ENCODE results near the gene SHKBP1. TPM values are rescaled to one million over a fixed set of nuclear protein-coding genes. Genes with fewer than 3 reads are reported as not detected.
A peak's percentile ranks its signal among the peaks of the same experiment; 100 is the strongest.

Gene SHKBP1
- total and polyA plus RNA-seq, 2 of the 4 experiments (the other 2 are of a cell fraction), result 15.6 to 94.0 TPM

DNA sequence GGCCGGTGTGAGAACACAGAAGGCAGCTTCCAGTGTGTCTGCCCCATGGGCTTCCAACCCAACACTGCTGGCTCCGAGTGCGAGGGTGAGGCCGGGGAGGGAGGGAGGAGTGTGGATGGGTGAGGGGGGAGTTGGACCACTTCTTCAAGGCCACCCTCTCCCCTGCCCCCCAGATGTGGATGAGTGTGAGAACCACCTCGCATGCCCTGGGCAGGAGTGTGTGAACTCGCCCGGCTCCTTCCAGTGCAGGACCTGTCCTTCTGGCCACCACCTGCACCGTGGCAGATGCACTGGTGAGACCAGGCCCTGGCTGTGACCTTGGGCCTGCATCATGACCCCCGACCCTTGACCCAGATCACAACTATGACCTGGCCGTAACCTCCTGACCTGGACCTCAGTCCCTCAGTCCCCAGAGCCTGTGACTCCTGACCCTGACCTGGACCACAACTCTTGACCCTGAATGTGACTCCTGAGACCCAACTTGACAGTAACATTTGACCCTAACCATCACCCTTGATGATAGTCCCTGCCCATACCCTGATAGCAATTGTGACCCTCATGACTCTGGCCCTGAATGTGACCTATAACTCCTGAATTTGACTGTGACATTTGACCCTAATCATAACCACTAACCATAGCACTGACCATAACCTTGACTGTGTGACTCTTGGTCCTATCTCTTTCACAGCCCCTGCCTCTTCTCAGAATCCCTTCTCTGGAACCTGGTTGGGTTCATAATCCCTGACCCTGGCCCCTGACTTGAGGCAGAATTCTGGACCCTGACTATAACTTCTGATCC is 35.4 kb downstream of the SHKBP1 start:
- H3K4me3 ChIP-seq (ENCODE audit: insufficient read depth, low read depth, low read length), result no peak overlapping the region
- H3K9me1 ChIP-seq (ENCODE audit: insufficient read depth, low read length), result peaks cover 12% of the 10 kb centered on the region
- dilution Hi-C loops (cut with HindIII; ENCODE audit: low sequenced_read_pairs, unreplicated experiment) (no loop called here), intact Hi-C loops (cut with micrococcal nuclease) (no loop called here), in situ Hi-C loops (cut with MboI; ENCODE audit: low sequenced_read_pairs) (no loop called here)
- TF ChIP-seq RFX5 (IDR thresholded peaks at IDR 0.05; ENCODE audit: low read depth, low read length) (no peak), MXI1 (IDR thresholded peaks at IDR 0.05; ENCODE audit: borderline replicate concordance, low read depth, low read length) (no peak), RAD21 (IDR thresholded peaks at IDR 0.05; ENCODE audit: low read length) (no peak), SMC3 (IDR thresholded peaks at IDR 0.05; ENCODE audit: low read depth, low read length) (no peak), RCOR1 (IDR thresholded peaks at IDR 0.05; ENCODE audit: insufficient replicate concordance, low read length) (no peak)
- TF ChIP-seq, protein P1, sequence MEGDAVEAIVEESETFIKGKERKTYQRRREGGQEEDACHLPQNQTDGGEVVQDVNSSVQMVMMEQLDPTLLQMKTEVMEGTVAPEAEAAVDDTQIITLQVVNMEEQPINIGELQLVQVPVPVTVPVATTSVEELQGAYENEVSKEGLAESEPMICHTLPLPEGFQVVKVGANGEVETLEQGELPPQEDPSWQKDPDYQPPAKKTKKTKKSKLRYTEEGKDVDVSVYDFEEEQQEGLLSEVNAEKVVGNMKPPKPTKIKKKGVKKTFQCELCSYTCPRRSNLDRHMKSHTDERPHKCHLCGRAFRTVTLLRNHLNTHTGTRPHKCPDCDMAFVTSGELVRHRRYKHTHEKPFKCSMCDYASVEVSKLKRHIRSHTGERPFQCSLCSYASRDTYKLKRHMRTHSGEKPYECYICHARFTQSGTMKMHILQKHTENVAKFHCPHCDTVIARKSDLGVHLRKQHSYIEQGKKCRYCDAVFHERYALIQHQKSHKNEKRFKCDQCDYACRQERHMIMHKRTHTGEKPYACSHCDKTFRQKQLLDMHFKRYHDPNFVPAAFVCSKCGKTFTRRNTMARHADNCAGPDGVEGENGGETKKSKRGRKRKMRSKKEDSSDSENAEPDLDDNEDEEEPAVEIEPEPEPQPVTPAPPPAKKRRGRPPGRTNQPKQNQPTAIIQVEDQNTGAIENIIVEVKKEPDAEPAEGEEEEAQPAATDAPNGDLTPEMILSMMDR (conservative IDR thresholded peaks at IDR 0.05; ENCODE audit: low read depth, low read length), result no peak
- peaks cover 3% of the 10 kb centered on the region; the same call in 1 of the 2 replicates for H4K20me1 ChIP-seq (ENCODE audit: insufficient read depth, low read length)
- peak overlapping the region; percentile 8; the same call in 1 of the 2 replicates for H2BK20ac ChIP-seq (ENCODE audit: low read depth, low read length)
- H3K4me2 ChIP-seq (ENCODE audit: low read depth, low read length), result no peak overlapping the region
- no peak for DNase-seq
- H2AK5ac ChIP-seq (ENCODE audit: low read depth, low read length), result peak overlapping the region; percentile 23; the same call in 1 of the 2 replicates
- no peak overlapping the region for H2BK5ac ChIP-seq (ENCODE audit: low read depth, low read length, poor library complexity, severe bottlenecking)
- no peaks in the 10 kb centered on the region for H3K27me3 ChIP-seq (ENCODE audit: control insufficient read depth, insufficient read depth, low read length)
- no peak overlapping the region for H3K18ac ChIP-seq (ENCODE audit: low read depth, low read length)
- H2AFZ ChIP-seq (replicated peaks; ENCODE audit: low read length, poor library complexity), result no peak overlapping the region
- 98% methylated on average over 6 of the region's 10 CpGs; no CpG with 5 or more reads in 1 of the 2 experiments for WGBS, 2 experiments (ENCODE audit: extremely low coverage in 2 of 2, insufficient read length in 1 of 2)
- BruUV-seq (replicated peaks), result no TSS peak
- H4K5ac ChIP-seq (ENCODE audit: low read depth, low read length), result no peak overlapping the region
- no peak overlapping the region for H3K4ac ChIP-seq (ENCODE audit: low read depth, low read length)
- ChIA-PET POLR2A (ENCODE audit: unreplicated experiment) (no interaction called here), CTCF (no interaction called here)
- peaks cover 34% of the 10 kb centered on the region for H3K36me3 ChIP-seq (ENCODE audit: control insufficient read depth, insufficient read depth, low read length)
- 0 out of 2 replicates have a peak overlapping the region, but pooled peaks have one; percentile 25 for H4K91ac ChIP-seq (ENCODE audit: insufficient read depth, low read depth, low read length)
- no peak overlapping the region for H2AK9ac ChIP-seq (replicated peaks; ENCODE audit: low read depth, low read length, poor library complexity)
- H3K56ac ChIP-seq (ENCODE audit: extremely low read depth, insufficient read depth, low read length), result no peak overlapping the region
- H3K14ac ChIP-seq (replicated peaks; ENCODE audit: low read depth, low read length), result no peak overlapping the region
- H3K4me1 ChIP-seq (ENCODE audit: control insufficient read depth, insufficient read depth, low read length), result peaks cover 12% of the 10 kb centered on the region; the same call in 1 of the 2 replicates
- H3K23ac ChIP-seq (ENCODE audit: low read depth, low read length), result no peak overlapping the region
- H2BK120ac ChIP-seq (ENCODE audit: low read depth, low read length), result no peak overlapping the region
- no peak overlapping the region for H3K9ac ChIP-seq (ENCODE audit: low read depth, low read length)
- no peak overlapping the region for H3K27ac ChIP-seq (ENCODE audit: insufficient read depth, low read length)
- H2BK15ac ChIP-seq (ENCODE audit: low read depth, low read length), result no peak overlapping the region
- ATAC-seq (ENCODE audit: low read depth), result no peak
- H3K9me3 ChIP-seq (ENCODE audit: control insufficient read depth, insufficient read depth, low read length), result no peaks in the 10 kb centered on the region
- no peak overlapping the region for H4K8ac ChIP-seq (ENCODE audit: low read depth in 2 of 2, low read length in 2 of 2)
- H3K79me1 ChIP-seq (ENCODE audit: low read depth in 1 of 2, low read length in 2 of 2), result peaks cover 4 to 20% of the 10 kb centered on the region in 2 experiments

Data from IMR-90 (cell line).